RWPE2 (cell line): Measurements from ENCODE around the gene TMEM151A.
A peak's percentile ranks its signal among the peaks of the same experiment; 100 is the strongest.

ENCODE experiments used
- ATAC-seq: fragments of 200-7000 bp; cut with Tn5 transposase; 3 replicates; pipeline ENCODE4 v1.9.1; 2021; ENCODE audit warnings: low read depth
- DNase-seq: peaks from one replicate; pipeline ENCODE4 v3.0.0-alpha.2; 2020; ENCODE audit warnings: low spot score
- H3K27ac ChIP-seq: fragments of 450-650 bp; 2 replicates; pipeline ENCODE4 v1.5.1; 2017; ENCODE audit warnings: mild to moderate bottlenecking; ENCODE audit not compliant: poor library complexity, severe bottlenecking
- H3K27me3 ChIP-seq: fragments of 250-450 bp; sonication (Bioruptor Pico); 2 replicates; pipeline ENCODE4 v1.5.1; 2021; ENCODE audit warnings: mild to moderate bottlenecking, moderate library complexity; ENCODE audit not compliant: insufficient read depth, poor library complexity, severe bottlenecking
- H3K36me3 ChIP-seq: fragments of 250-450 bp; sonication (Bioruptor Pico); 2 replicates; pipeline ENCODE4 v1.5.1; 2020; ENCODE audit warnings: low read depth, mild to moderate bottlenecking, moderate library complexity
- H3K4me1 ChIP-seq: fragments of 250-450 bp; sonication (Bioruptor Pico); 2 replicates; pipeline ENCODE4 v1.5.1; 2021; ENCODE audit warnings: mild to moderate bottlenecking, moderate library complexity; ENCODE audit not compliant: insufficient read depth, poor library complexity, severe bottlenecking
- H3K4me3 ChIP-seq: fragments of 250-450 bp; sonication (Bioruptor Pico); 2 replicates; pipeline ENCODE4 v1.5.1; 2021; ENCODE audit warnings: mild to moderate bottlenecking, moderate library complexity; ENCODE audit not compliant: severe bottlenecking
- H3K9me3 ChIP-seq: fragments of 250-450 bp; sonication (Bioruptor Pico); 2 replicates; pipeline ENCODE4 v1.5.1; 2021; ENCODE audit warnings: mild to moderate bottlenecking, moderate library complexity; ENCODE audit not compliant: severe bottlenecking
- CTCF ChIP-seq: fragments of 450-650 bp; IDR thresholded peaks from one replicate; pipeline ENCODE4 v1.5.1; 2017; ENCODE audit warnings: mild to moderate bottlenecking, moderate library complexity; ENCODE audit not compliant: poor library complexity, severe bottlenecking

Gene TMEM151A

GRCh38 chr11:66339686-66340483 is 48.2 kb downstream of the TMEM151A start:
- peak; percentile 38 for DNase-seq
- ATAC-seq = no peak
- Histone ChIP-seq H3K27me3 (no peaks in the 10 kb centered on the region), H3K36me3 (peaks cover 34% of the 10 kb centered on the region), H3K4me1 (peaks cover 50% of the 10 kb centered on the region), H3K4me3 (no peak overlapping the region), H3K27ac (peak overlapping the region; percentile 95), H3K9me3 (no peaks in the 10 kb centered on the region)
- TF ChIP-seq CTCF = no peak

GRCh38 chr11:66340596-66341501 is 49.2 kb downstream of the TMEM151A start:
- Histone ChIP-seq H3K9me3 (no peaks in the 10 kb centered on the region), H3K4me3 (no peak overlapping the region), H3K4me1 (peaks cover 52% of the 10 kb centered on the region), H3K27ac (no peak overlapping the region), H3K36me3 (peaks cover 28% of the 10 kb centered on the region), H3K27me3 (no peaks in the 10 kb centered on the region)
- ATAC-seq (no peak), DNase-seq (peak; percentile 48)
- TF ChIP-seq CTCF = no peak

GRCh38 chr11:66341502-66342126 is 49.9 kb downstream of the TMEM151A start:
- no peak for DNase-seq
- Histone ChIP-seq H3K9me3 (no peaks in the 10 kb centered on the region), H3K4me1 (peaks cover 52% of the 10 kb centered on the region), H3K27ac (no peak overlapping the region), H3K27me3 (no peaks in the 10 kb centered on the region), H3K4me3 (no peak overlapping the region), H3K36me3 (peaks cover 28% of the 10 kb centered on the region)
- no peak for ATAC-seq
- TF ChIP-seq CTCF = no peak

- H3K4me3 ChIP-seq = no peak overlapping the region
- DNase-seq (peak; percentile 15), ATAC-seq (no peak)
- H3K27ac ChIP-seq = peak overlapping the region; percentile 59
- no peaks in the 10 kb centered on the region for H3K27me3 ChIP-seq
- peaks cover 37% of the 10 kb centered on the region for H3K4me1 ChIP-seq
- H3K36me3 ChIP-seq = peaks cover 23% of the 10 kb centered on the region
- TF ChIP-seq CTCF = no peak
- H3K9me3 ChIP-seq = no peaks in the 10 kb centered on the region
Observed at GRCh38 chr11:66343176-66343575, 51.5 kb downstream of the TMEM151A start.
